Mesendoderm (in vitro differentiated cells): ENCODE results near the gene COL4A2.

ENCODE experiments used
- DNase-seq: peaks from one replicate; pipeline ENCODE4 v3.0.0; 2013
- H2AK5ac ChIP-seq: 2 replicates; pipeline ENCODE4 v1.6.1; 2013; ENCODE audit warnings: low read length, inconsistent platforms
- H2BK120ac ChIP-seq: 2 replicates; pipeline ENCODE4 v1.6.1; 2013; ENCODE audit warnings: low read depth, mild to moderate bottlenecking, low read length, moderate library complexity, mixed read lengths
- H2BK15ac ChIP-seq: replicated peaks from 2 replicates; pipeline ENCODE4 v1.6.1; 2013; ENCODE audit warnings: low read depth, mild to moderate bottlenecking, moderate library complexity
- H2BK5ac ChIP-seq: 2 replicates; pipeline ENCODE4 v1.6.1; 2013; ENCODE audit warnings: low read length, inconsistent platforms
- H3K18ac ChIP-seq: 2 replicates; pipeline ENCODE4 v1.6.1; 2013; ENCODE audit warnings: mild to moderate bottlenecking, low read length, mixed read lengths
- H3K23ac ChIP-seq: one replicate; pipeline ENCODE4 v1.6.1; 2013; ENCODE audit warnings: low read length
- H3K27ac ChIP-seq: 2 replicates; pipeline ENCODE4 v1.5.1; 2013; ENCODE audit warnings: low read depth, mild to moderate bottlenecking, inconsistent platforms, low read length, moderate library complexity
- H3K27me3 ChIP-seq: 2 replicates; pipeline ENCODE4 v1.6.1; 2013; ENCODE audit warnings: low read length, control low read depth, mild to moderate bottlenecking, inconsistent platforms; ENCODE audit not compliant: insufficient read depth, poor library complexity
- H3K36me3 ChIP-seq: 2 replicates; pipeline ENCODE4 v1.6.1; 2013; ENCODE audit warnings: low read length, inconsistent platforms; ENCODE audit not compliant: control insufficient read depth, insufficient read depth
- H3K4ac ChIP-seq: one replicate; pipeline ENCODE4 v1.6.1; 2013; ENCODE audit warnings: low read depth, mild to moderate bottlenecking, low read length, moderate library complexity
- H3K4me1 ChIP-seq: 2 replicates; pipeline ENCODE4 v1.6.1; 2013; ENCODE audit warnings: low read depth, low read length, inconsistent platforms; ENCODE audit not compliant: control insufficient read depth
- H3K4me2 ChIP-seq: 2 replicates; pipeline ENCODE4 v1.6.1; 2013; ENCODE audit warnings: low read length
- H3K4me3 ChIP-seq: 2 replicates; pipeline ENCODE4 v1.5.1; 2013; ENCODE audit warnings: mild to moderate bottlenecking, low read length
- H3K56ac ChIP-seq: one replicate; pipeline ENCODE4 v1.6.1; 2013; ENCODE audit warnings: low read length
- H3K79me1 ChIP-seq: 2 replicates; pipeline ENCODE4 v1.6.1; 2013; ENCODE audit warnings: low read length, inconsistent platforms
- H3K79me2 ChIP-seq: 2 replicates; pipeline ENCODE4 v1.6.1; 2013; ENCODE audit warnings: mild to moderate bottlenecking, low read length; ENCODE audit not compliant: control insufficient read depth, insufficient read depth
- H3K9ac ChIP-seq: 2 replicates; pipeline ENCODE4 v1.6.1; 2013; ENCODE audit warnings: low read length, inconsistent platforms
- H4K5ac ChIP-seq: one replicate; pipeline ENCODE4 v1.6.1; 2013; ENCODE audit warnings: low read length
- H4K8ac ChIP-seq: one replicate; pipeline ENCODE4 v1.6.1; 2013; ENCODE audit warnings: low read depth, mild to moderate bottlenecking, control low read depth, low read length, moderate library complexity
- WGBS: extraction: QIAGEN DNeasy Blood & Tissue Kit; methylation state at CpG from one replicate; pipeline ENCODE4 v1.1.7; 2013; ENCODE audit warnings: low lambda C conversion rate, missing lambda C conversion rate; ENCODE audit not compliant: insufficient coverage; ENCODE audit errors: extremely low coverage; 5-methylcytosine and 5-hydroxymethylcytosine counted together

COL4A2 gene

DNA sequence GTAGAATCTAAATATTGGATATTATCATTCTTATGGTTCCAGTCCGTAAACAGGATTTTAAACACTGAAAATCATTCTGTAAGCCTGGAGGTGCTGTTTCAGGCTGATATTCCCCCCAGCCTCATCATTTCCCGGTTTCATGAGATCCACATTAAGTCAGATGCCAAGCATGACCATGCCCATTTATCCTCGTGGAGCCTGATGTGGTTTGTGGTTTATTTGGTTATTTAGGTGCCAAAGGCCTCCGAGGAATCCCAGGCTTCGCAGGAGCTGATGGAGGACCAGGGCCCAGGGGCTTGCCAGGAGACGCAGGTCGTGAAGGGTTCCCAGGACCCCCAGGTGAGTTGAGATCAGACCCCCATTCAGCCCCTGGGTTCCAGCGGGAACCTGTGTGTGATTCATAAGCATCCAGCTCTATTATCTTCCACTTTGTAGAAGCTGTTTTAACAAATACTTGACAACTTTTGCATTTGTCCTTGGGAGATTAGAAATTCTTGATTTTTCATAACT lies 162.0 kb downstream of the COL4A2 start:
- Histone ChIP-seq H3K4me1 (no peaks in the 10 kb centered on the region), H3K36me3 (peaks cover 4% of the 10 kb centered on the region), H3K4me3 (no peak overlapping the region), H3K4ac (no peak overlapping the region), H3K18ac (no peak overlapping the region), H3K56ac (no peak overlapping the region), H3K23ac (no peak overlapping the region), H3K4me2 (no peak overlapping the region), H4K8ac (no peak overlapping the region), H3K27me3 (no peaks in the 10 kb centered on the region), H3K79me1 (no peaks in the 10 kb centered on the region), H4K5ac (no peak overlapping the region), H3K9ac (no peak overlapping the region), H2AK5ac (no peak overlapping the region), H3K27ac (no peak overlapping the region), H3K79me2 (no peaks in the 10 kb centered on the region), H2BK120ac (no peak overlapping the region), H2BK5ac (no peak overlapping the region), H2BK15ac (no peak overlapping the region)
- DNase-seq: no peak
- no CpG with 5 or more reads among the region's 8 CpGs for WGBS

DNA sequence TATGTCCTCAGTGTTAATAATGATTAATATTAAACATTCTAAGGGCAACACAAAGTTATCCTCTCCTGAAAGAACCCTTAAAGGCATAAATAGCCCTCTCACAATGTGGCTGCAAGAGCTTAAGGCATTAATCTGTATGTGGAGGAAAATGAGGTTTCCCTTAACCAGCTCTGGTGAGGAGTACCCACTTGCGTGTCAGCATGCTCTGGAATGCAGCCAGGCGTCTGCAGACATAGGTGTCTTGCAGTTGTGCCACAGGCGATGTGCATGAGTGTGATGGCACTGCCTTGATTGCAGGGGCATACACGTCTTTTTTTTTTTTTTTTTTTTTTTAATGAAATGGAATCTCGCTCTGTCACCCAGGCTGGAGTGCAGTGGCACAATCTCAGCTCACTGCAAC lies 162.5 kb downstream of the COL4A2 start:
- Histone ChIP-seq H2BK15ac (no peak overlapping the region), H3K9ac (no peak overlapping the region), H3K27me3 (no peaks in the 10 kb centered on the region), H4K5ac (no peak overlapping the region), H3K27ac (no peak overlapping the region), H3K23ac (no peak overlapping the region), H2BK5ac (no peak overlapping the region), H3K4me2 (no peak overlapping the region), H3K18ac (no peak overlapping the region), H4K8ac (no peak overlapping the region), H3K79me2 (no peaks in the 10 kb centered on the region), H2BK120ac (no peak overlapping the region), H3K4me1 (no peaks in the 10 kb centered on the region), H3K36me3 (peaks cover 6% of the 10 kb centered on the region), H3K56ac (no peak overlapping the region), H3K4me3 (no peak overlapping the region), H3K4ac (no peak overlapping the region), H2AK5ac (no peak overlapping the region), H3K79me1 (no peaks in the 10 kb centered on the region)
- WGBS: no CpG with 5 or more reads among the region's 5 CpGs
- DNase-seq: no peak

DNA sequence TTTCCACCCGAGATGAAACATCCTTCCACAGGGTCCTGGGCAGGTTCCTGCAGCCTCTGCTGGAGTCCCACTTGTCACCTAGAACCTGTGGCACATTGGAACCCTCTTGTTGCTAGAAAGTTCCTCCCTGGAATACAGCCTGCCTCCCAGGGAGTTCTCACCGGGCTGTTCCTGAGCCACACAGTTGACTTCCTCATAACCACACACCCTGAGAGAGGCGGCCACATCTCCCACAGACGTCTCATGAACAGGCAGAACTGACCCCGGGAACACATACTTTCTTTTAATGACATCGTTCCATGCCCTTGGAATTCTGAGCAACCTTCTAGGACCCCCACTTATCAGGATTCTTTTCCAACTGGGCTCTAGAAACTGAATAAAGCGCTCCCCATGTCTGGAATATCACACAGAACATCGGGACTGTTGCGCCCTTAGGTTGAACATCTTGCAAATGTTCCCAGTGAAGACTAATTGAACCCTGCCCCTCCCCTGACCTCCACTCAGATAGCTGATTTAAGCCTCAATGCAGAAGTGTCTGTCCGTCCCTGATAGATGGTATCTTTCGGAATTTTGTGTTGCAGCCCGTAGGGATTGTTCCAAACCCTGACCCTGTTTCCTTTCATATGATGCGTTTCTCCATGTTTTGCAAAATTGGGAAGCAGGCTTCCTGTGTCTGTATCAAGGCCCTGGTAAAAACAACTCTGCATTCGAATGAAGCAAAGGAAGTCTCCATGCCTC lies 163.4 kb downstream of the COL4A2 start:
- Histone ChIP-seq H3K36me3 (peaks cover 9% of the 10 kb centered on the region), H3K79me1 (no peaks in the 10 kb centered on the region), H3K4me3 (no peak overlapping the region)

DNA sequence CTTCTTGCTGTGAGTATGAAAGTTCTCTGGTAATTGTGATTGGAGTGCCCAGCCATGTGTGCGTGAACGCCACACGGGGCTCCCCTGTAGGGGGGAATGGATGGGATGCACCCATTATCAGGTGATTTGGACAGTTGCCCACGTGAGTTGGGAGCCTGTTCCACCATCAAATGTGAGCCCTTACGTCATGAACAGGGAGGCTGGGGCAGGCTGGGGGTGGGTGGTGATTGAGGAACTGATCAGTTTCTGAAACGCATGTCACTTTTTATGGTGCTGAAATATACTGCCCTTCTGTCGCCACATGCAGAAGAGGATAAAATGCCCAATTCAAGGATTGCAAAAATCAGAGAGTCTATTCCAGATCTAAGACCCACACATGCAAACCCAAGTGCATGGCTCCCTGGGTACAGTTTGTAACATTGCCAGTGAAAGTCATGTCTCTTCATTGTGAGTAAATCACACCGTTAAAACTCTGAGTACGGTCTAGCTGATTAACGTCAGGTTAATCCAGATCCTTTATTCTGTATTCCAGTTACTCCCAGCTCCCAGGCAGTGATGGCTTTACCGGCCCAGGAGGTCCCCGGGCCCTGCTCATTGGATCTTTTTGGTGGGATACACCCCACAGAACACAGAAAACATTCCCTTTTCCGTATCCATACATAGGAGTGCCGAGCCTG lies 164.2 kb downstream of the COL4A2 start:
- no CpG with 5 or more reads among the region's 14 CpGs for WGBS
- H3K4me3 ChIP-seq: no peak overlapping the region
- no peak overlapping the region for H3K4me2 ChIP-seq
- no peak overlapping the region for H3K18ac ChIP-seq
- no peak overlapping the region for H2AK5ac ChIP-seq
- no peak overlapping the region for H3K27ac ChIP-seq
- peaks cover 7% of the 10 kb centered on the region for H3K36me3 ChIP-seq
- no peak overlapping the region for H3K23ac ChIP-seq
- H2BK120ac ChIP-seq: no peak overlapping the region
- H4K5ac ChIP-seq: no peak overlapping the region
- no peak for DNase-seq
- H3K9ac ChIP-seq: no peak overlapping the region
- H3K4me1 ChIP-seq: peaks cover 2% of the 10 kb centered on the region
- no peak overlapping the region for H2BK15ac ChIP-seq
- no peak overlapping the region for H3K56ac ChIP-seq
- no peak overlapping the region for H3K4ac ChIP-seq
- no peaks in the 10 kb centered on the region for H3K79me1 ChIP-seq
- H3K79me2 ChIP-seq: no peaks in the 10 kb centered on the region
- no peak overlapping the region for H2BK5ac ChIP-seq
- H4K8ac ChIP-seq: no peak overlapping the region
- H3K27me3 ChIP-seq: no peaks in the 10 kb centered on the region

More for the DNA sequence above, 163.4 kb downstream of the COL4A2 start:
- H3K27ac ChIP-seq: no peak overlapping the region
- DNase-seq: no peak
- H2AK5ac ChIP-seq: no peak overlapping the region
- no peaks in the 10 kb centered on the region for H3K79me2 ChIP-seq
- no peak overlapping the region for H3K23ac ChIP-seq
- WGBS: no CpG with 5 or more reads among the region's 14 CpGs
- no peak overlapping the region for H4K8ac ChIP-seq
- H3K4ac ChIP-seq: no peak overlapping the region
- no peak overlapping the region for H3K4me2 ChIP-seq
- no peak overlapping the region for H3K9ac ChIP-seq
- no peak overlapping the region for H3K56ac ChIP-seq
- H3K18ac ChIP-seq: no peak overlapping the region
- H2BK15ac ChIP-seq: no peak overlapping the region
- no peak overlapping the region for H2BK120ac ChIP-seq
- no peak overlapping the region for H4K5ac ChIP-seq
- no peaks in the 10 kb centered on the region for H3K27me3 ChIP-seq
- H2BK5ac ChIP-seq: no peak overlapping the region
- no peaks in the 10 kb centered on the region for H3K4me1 ChIP-seq

DNA sequence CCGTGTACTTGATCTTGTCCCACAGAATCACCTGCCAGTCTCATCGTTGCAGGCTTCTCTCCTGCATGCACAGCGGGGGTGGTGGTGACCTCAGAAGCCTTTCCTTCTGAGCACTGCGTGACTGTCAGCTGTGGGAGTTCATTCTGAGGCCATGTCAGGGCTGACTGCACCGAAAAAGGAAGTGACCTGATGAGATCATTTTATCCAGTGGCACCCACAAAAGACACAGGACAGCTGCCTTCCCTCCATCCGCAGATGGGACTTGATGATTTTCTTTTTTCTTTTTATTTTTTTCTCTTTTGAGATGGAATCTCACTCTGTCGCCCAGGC lies 164.7 kb downstream of the COL4A2 start:
- peak; percentile 27 for DNase-seq
- no peaks in the 10 kb centered on the region for H3K27me3 ChIP-seq
- no peak overlapping the region for H2AK5ac ChIP-seq
- WGBS: no CpG with 5 or more reads among the region's 7 CpGs
- H3K4me1 ChIP-seq: peaks cover 2% of the 10 kb centered on the region
- H3K4me2 ChIP-seq: no peak overlapping the region
- no peak overlapping the region for H3K18ac ChIP-seq
- no peak overlapping the region for H3K4ac ChIP-seq
- no peak overlapping the region for H2BK5ac ChIP-seq
- no peak overlapping the region for H4K8ac ChIP-seq
- H2BK15ac ChIP-seq: no peak overlapping the region
- no peaks in the 10 kb centered on the region for H3K79me1 ChIP-seq
- H3K9ac ChIP-seq: no peak overlapping the region
- H3K27ac ChIP-seq: no peak overlapping the region
- no peak overlapping the region for H3K23ac ChIP-seq
- H3K4me3 ChIP-seq: no peak overlapping the region
- no peaks in the 10 kb centered on the region for H3K79me2 ChIP-seq
- no peak overlapping the region for H3K56ac ChIP-seq
- H4K5ac ChIP-seq: no peak overlapping the region
- H3K36me3 ChIP-seq: peaks cover 7% of the 10 kb centered on the region
- no peak overlapping the region for H2BK120ac ChIP-seq
